ENCODE data around the gene DHRSX.

The DHRSX gene

DNA sequence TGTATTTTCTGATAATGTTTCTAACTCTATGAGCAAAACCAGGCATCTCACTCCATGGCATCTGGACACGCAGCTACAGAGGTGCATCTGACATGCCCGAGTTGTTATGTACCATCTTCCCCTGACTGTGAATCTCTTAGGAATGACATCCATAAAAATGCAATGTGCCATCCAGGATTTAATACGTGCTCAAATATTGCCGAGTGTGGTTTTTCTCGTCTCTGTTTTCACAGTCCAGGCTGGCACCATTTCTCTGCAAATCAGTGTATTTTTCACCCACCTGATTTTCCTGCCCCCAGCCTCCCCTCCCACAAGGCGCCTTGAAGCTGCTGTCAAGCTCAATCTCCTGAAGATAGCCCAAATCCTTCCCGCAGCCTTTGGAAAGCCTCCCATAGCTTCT is 154.6 kb downstream of the DHRSX start:
- DNase-seq = no peak

DNA sequence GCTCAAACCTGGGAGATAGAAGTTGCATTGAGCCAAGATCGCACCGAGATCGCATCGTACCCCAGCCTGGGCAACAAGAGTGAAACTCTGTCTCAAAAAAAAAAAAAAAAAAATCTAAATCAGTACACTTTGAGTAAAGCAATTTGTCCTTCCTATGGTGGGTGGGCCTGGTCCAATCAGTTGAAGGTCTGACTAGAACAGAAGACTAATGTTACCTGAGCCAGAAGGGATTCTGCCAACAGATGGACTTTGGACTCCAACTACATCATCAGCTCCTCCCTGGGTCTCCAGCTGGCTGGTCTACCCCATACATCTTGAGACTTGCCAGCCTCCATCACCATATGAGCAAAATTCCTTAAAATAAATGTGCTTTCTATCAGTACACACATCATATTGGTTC is 155.2 kb downstream of the DHRSX start:
- no peak for DNase-seq

DNA sequence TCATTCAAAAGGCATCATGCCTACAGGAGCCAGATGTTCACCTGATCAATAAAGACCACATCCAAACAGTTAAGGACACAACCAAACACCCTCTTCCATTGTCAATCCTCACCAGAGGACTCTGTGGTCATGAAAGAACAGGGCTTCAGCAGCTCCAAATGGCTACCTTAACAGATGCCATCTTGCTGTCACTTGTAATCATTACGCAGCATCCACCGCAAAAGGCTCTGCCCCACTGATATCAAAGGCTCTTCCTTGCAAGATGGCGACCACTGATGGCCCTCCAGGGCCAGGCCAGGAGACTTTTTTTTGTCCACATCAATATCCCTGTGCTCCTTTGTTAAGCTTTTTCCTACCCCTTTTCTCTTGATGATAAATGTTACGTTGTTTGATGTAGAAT is 157.4 kb downstream of the DHRSX start:
- no peak for DNase-seq

DNA sequence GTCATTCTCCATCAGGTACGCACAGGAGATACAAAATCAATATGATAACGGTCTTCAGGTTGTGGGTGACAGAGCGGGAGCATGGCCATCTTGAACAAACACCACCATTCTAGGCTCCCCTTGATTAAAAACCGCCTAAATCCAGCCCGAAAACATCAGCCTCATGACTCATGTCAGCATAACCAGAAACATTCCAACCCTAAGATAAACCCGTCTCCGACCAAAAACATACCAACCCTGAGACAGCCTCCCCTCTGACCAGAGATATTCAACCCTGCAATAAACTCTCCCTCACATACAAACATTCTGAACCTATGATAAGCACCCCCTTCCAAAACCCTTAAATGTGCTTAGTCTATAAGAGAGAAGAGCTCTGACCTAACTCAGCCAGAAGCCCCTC is 157.9 kb downstream of the DHRSX start:
- peak; percentile 71 for DNase-seq

DNA sequence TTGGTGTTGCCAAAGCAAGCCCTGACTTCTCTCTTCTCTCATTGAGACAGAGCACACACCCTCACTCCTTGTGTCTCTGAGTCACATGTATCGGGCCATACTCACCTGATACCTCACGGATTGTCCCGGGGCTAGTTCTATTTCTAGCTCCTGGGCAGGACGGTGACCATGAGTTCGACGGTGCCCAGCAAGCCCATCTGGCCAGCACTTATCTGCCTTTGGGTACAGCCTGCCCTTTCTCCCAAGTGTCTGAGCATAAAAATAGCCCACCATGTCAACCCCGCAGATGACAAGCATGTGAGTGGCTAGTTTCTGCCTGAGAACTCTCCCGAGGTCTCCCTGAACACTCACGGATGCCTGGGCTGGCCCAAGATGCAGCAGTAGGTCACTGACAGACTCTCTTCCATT is 158.5 kb downstream of the DHRSX start:
- DNase-seq = no peak

DNA sequence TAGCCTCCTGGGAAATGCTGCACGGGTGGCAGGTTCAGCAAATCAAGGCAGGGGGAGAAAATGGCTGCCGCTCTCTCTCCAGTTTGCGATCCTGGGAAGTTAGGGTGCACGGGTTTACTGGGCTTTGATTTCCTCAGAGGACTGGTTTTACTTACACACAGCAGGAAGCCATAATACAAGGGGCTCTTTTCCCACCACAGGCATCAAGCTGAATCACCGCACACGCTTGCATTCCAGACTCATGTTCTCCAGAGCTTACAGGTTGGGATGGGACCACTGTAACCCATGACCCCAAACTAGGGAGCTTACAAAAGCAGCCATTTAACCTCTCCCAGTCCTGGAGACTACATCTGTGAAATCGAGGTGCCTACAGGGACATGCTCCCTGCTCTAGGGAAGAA is 159.8 kb downstream of the DHRSX start:
- peak; percentile 51 for DNase-seq

DNA sequence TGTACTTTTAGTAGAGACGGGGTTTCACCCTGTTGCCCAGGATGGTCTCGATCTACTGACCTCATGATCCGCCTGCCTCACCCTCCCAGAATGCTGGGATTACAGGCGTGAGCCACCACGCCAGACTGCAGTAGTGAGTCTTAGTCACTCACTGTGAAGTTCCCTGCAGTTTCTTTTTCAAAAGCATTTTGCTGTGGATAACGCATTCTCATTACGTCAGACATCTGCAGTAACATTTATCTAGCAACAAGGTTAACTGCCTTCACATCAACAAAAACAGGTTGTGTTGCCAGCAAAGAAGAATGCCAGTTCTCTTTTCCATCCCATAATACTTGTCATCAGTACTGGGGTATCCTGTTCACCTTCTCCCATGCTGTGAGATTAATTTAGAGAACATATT is 164.6 kb downstream of the DHRSX start:
- no peak for DNase-seq

DNA sequence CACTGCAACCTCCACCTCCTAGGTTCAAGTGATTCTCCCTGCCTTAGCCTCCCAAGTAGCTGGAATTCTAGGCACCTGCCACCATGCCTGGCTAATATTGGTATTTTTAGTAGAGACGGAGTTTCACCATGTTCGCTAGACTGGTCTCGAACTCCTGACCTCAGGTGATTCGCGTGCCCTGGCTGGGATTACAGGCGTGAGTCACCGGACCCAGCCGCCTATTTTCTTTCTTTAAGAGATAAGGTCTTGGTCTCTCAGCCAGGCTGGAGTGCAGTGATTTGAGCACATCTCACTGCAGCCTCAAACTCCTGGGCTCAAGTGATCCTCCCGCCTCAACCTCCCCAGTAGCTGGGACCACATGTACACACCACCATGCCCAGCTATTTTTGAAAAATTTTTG is 166.5 kb downstream of the DHRSX start:
- no peak for DNase-seq

DNA sequence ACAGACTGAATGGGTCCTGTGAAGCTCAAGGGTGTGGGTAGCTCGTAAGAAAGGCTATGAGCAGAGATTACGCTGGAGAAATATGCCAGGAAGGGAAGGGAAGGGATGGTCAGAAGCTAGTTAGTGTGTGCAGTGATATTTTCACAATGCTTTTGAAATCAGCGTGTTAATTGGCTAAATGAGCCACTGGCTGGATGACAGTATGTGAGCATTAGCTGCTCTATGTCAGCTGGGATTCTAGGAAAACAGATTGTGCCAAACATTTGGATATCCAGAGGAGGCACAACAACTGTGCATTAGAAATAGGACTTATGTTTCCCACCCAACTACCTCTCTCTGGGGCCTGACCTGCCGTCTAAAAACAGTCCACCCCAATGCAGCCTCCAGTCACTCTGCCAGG is 168.5 kb downstream of the DHRSX start:
- DNase-seq = no peak

DNA sequence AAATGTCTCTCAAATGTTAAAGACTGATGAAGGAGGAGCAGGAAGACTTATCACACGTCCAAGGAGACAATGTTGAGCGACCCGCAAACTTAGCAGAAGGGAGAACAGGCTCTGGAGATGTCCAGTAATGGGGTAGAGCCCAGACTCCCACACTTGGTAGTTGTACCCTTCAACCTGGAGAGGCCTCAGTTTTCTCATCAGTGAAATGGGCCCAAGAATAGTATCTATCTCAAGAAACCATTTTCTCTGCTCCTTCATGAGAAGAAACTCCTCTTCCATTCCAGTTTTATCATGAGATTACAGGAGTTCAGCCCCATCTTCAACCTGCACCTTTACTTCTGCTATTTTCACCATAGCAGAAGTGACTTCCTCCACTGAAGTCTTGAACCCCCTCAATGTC is 169.9 kb downstream of the DHRSX start:
- no peak for DNase-seq

DNA sequence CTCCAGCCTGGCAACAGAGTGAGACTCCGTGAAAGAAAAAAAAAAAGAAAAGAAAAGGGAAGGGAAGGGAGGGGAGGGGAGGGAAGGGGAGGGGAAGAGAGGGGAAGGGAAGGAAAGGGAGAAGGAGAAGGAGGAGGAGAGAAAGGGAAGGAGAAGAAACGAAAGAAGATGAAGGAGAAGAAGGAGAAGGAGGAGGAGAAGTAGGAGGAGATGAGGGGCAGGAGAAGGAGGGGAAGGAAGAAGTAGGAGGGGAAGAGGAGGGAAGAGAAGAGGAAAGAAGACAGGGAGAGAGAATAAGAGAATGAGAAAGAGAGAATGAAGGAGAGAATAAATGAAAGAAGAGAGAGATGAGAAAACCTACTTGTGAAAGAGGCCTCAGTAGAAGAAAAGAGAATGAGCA is 170.3 kb downstream of the DHRSX start:
- no peak for DNase-seq

DNA sequence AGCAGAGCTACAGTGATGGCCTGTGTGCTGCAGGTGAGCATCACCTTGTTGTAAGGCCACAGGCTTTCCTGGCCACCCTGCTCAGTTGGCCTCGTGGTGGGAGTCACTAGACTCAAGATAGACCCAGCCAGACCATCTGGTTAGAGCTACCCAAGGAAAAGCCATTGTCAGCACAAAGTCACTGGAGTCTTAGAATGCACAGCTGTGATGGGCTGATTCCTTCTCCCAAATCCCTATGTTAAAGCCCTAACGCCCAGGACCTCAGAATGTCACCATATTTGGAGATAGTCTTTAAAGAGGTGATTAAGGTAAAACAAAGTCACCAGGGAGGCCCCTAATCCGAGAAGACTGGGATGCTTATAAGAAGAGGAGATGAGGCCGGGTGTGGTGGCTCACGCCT is 173.4 kb downstream of the DHRSX start:
- no peak for DNase-seq

DNA sequence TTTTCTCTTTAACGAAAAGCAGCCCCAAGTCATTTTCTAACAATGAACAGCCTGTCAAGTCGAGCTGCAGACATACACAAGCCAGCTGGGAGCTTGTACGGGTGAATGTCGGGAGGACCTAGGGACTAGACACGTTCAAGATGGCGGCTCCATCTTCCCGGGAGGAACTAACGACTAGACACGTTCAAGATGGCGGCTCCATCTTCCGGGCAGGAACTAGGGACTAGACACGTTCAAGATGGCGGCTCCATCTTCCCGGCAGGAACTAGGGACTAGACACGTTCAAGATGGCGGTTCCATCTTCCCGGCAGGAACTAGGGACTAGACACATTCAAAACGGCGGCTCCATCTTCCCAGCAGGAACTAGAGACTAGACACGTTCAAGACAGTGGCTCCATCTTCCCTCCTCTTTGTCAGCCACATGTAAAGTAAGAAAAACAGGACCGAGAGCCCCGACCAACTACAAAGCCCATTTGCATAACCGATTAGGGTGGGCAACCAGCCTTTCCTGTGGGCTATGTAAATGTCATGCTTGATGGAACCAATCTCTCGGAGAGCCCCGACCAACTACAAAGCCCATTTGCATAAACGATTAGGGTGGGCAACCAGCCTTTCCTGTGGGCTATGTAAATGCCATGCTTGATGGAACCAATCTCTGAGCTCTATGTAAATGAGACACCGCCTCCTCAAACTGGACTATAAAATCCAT is 175.5 kb downstream of the DHRSX start:
- DNase-seq = peak; percentile 18

DNA sequence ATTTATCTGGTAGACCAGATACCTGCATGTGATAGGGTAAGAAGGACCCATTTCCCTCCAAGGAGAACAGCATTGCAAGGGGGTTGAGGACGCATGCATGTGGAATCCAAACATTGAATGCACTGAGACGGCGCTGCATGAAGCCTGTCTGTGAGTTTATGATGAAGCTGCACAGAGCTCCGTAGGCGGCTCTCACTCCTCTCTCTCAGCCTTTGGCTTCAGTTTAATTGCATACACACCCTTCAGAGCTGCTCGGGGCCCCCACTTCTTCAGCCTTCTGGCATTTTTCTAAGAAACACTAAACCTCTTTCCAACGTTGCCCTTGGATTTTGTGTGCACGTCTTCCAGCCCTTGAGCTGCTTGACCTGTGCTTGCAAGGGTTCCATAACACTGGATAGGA is 176.6 kb downstream of the DHRSX start:
- DNase-seq = no peak

DNA sequence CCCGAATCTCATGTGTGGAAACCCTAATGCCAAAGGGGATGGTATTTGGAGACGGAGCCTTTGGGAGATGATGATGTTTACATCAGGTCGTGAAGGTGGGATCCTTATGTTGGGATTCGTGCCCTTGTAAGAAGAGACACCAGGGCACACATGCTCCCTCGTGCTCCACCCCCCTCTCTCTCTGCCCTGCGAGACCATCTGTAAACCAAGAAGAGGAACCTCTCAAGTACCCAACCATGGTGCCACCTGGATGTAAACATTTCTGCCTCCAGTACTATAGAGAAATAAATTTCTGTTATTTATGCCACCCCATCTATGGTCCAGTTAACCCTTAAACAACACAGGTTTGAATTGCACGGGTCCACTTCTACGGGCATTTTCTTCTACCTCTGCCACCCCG is 179.4 kb downstream of the DHRSX start:
- DNase-seq = no peak

DNA sequence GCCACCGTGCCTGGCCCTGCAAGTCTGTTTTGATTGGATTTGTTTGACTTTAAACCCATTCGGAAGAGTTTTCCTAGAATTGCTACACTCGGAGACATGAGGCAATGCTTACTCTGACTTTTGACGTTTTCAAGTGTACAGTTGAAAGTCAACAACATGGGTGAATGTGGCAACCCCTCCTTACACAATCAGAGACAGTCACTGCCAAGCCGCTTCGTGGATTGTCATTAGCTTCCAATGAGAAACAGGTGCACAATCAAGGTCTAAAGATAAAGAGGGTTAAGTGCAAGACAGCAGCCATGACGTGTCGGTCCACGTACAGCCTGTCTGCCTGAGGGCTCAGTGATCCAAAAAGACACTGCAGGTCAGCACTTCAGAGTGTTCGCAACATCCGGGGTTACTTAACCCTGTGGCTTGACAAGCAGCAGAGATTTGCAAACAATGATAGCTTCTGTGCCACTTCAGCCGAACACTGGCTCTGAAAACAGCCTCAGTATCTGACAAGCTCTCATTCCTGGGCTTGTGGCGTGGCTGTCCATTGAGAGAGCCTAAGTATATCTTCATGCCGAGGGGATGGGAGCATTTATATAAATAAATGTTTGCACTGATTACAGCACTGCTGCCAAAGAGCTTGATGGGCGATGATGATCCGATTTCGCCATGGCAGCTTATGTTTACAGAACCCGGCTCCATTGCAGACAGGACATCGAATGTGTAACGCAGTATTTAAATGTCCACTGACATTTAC is 180.0 kb downstream of the DHRSX start:
- no peak for DNase-seq

DNA sequence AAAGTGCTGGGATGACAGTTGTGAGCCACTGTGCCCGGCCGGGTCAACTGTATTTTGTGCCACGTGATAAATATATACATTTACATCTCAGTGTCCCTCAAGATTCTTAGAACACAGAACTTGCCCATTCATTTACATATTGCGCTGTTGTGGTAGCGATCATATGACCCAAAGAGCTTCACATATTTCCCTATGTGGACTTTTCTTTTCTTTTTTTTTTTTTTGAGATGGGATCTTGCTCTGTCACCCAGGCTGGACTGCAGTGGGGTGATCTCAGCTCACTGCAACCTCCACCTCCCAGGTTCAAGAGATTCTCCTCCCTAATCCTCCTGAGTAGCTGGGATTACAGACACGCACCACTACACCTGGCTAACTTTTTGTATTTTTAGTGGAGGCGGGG is 180.7 kb downstream of the DHRSX start:
- DNase-seq = no peak

DNA sequence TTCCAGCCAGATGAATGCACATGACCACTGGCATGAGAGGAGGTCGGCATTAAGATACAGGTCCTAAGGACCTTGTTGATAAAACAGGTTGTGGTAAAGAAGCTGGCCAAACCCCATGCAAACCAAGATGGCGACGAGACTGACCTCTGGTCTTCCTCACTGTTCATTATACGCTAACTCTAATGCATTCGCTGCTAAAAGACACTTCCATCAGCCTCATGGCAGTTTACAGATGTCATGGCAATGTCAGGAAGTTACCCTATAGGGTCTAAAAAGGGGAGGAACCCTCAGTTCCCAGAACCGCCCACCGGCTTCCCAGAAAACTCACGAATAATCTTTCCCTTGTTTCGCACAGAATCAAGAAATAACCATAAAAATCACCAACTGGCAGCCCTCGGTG is 182.4 kb downstream of the DHRSX start:
- no peak for DNase-seq

DNA sequence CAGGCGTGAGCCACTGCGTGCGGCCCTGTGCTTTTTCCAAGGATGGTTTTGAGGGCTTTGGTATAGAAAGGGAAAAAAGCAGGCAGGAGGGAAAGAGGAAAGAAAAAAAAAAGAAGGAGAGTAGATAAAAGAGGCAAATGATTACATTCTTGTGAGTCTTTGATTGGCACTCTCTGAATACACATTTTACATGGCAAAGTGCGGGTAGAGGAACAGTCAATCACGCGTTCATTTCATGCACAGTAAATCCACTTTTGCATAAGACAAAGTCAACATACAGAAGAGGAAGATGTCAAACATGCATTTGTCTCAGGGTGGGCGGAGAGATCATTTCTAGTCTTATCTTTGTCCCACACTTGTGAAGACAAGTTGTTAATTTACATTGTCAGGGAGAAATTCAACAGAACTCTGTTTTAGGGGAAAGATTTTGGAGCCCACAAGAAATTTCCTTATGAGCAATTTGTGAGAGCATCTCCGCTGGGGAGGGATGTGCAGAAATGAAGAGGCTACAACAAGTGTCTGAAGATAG is 183.2 kb downstream of the DHRSX start:
- no peak for DNase-seq

DNA sequence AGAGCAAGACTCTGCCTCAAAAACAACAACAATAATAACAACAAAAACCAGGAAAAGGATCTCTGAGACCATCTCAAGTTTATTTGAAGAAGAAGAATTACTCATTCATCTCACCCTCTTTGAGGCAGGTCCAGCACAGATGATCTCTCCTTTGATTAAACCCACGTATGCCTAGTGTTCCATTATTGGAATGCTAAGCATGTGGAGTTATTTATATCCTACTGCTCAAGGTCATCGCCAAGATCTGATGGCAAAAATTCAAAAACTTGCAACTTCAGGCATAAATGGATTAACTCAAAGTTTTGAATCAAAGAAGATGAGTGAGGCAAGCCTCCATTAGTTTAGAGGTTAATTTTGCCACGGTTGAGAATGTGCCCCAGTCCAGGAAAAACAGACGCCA is 184.2 kb downstream of the DHRSX start:
- DNase-seq = peak; percentile 50

DNA sequence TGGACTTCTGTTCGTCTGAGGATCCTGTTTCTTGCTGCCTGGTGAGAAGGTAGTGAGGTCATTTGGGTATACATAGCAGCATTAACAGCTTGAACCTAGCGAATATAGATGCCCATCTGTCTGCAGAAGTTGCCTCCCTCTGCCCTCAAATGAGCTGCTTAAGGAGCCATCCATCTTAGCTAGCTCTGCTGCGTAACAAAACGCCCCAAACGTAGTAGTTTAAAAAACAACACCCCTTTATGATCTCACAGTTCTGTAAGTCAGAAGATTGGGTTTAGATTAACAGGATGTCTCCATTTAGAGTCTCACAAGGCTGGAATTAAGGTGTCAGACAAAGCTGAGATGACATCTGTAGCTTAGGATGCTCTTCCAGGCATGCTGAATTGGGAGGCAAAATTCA is 185.3 kb downstream of the DHRSX start:
- no peak for DNase-seq

DNA sequence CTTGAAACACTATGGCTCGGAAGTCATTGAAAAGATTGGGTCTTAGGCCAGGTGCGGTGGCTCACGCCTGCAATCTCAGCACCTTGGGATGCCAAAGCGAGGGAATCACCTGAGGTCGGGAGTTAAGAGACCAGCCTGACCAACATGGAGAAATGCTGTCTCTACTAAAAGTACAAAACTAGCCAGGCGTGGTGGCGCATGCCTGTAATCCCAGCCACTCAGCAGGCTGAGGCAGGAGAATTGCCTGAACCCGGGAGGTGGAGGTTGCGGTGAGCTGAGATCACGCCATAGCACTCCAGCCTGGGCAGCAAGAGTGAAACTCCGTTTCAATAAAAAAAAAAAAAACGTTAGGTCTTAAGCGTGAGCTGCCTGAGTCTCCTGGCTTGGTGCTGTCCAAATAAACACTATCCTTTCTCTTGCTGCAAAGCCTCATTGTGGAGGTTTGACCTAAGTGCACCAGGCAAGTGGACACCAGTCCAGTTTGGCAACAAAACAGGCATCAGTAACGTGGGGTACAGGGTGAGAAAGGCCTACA is 185.9 kb downstream of the DHRSX start:
- no peak for DNase-seq

DNA sequence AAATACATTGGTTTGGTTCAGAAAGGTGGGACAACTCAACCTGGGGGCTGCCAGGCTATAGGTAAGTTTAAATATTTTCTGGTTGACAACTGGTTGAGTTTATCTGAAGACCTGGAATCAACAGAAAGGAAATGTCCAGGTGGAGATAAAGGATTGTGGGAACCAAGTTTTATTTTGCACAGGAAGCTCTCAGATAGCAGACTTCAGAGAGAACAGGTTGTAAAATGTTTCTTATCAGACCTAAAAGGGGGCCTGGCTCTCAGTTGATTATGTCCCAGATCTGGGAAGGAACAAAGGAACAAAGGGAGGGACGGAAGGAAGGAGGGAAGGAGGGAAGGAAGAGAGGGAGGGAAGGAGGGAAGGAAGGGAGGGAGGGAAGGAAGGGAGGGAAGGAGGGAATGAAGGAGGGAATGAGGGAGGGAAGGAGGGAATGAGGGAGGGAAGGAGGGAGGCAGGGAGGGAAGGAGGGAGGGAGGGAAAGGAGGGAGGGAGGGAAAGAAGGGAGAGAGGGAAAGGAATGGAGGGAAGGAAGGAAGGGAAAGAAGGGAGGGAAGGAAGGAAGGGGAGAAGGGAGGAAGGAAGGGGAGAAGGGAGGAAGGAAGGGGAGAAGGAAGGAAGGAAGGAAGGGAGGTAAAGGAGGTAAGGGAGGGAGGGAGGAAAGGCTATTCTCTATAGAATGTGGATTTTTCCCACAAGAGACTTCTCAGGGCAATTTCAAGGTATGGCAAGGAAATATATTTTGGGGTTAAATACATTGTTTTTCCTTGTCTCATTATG is 186.7 kb downstream of the DHRSX start:
- DNase-seq = no peak

All from fibroblast of skin of abdomen (primary cell).